Esophagus muscularis mucosa (tissue), 3 donors: ENCODE results near the gene E4F1.

ENCODE experiments used
- CTCF ChIP-seq, 3 experiments: fragments of 200-600 bp in 2 of 3; fragments of 450-650 bp in 1 of 3; sonication (generic) in 2 of 3; IDR thresholded peaks; one replicate each; pipeline ENCODE4 v1.5.1; 2017 to 2019; ENCODE audit warnings: antibody characterized with exemption in 3 of 3, mild to moderate bottlenecking in 2 of 3, moderate library complexity in 1 of 3
- POLR2AphosphoS5 ChIP-seq, 2 donors: sonication (generic); formaldehyde crosslinking; IDR thresholded peaks; one replicate each; pipeline ENCODE4 v1.6.1; 2017; ENCODE audit warnings: antibody characterized with exemption in 2 of 2

GRCh38 chr16:2180962-2181923 lies 42.1 kb upstream of the E4F1 start:
- TF ChIP-seq POLR2AphosphoS5 (IDR thresholded peaks at IDR 0.05): no peak
- TF ChIP-seq CTCF (IDR thresholded peaks at IDR 0.05): no peak
